Measurements from ENCODE around the gene TIMM23.
"Not testable (repeated sequence)": the region's sequence is repeated elsewhere in the genome, so short reads cannot be mapped to it uniquely, and the experiment has no call there.

Gene TIMM23

GRCh38 chr10:46040004-46040403, 67.7 kb downstream of the TIMM23 start:
- Mint-ChIP-seq H3K4me3 (no peak overlapping the region), H3K9me3 (no peaks in the 10 kb centered on the region), H3K27ac (no peak overlapping the region), H3K4me1 (ENCODE audit: low read depth) (no peaks in the 10 kb centered on the region), H3K36me3 (ENCODE audit: low read depth) (no peaks in the 10 kb centered on the region), H3K27me3 (ENCODE audit: low read depth) (peaks cover 16% of the 10 kb centered on the region)
- DNase-seq (ENCODE audit: low spot score) = no peak

GRCh38 chr10:46042527-46042926, 70.2 kb downstream of the TIMM23 start:
- Mint-ChIP-seq H3K9me3 (no peaks in the 10 kb centered on the region), H3K27me3 (ENCODE audit: low read depth) (peaks cover 19% of the 10 kb centered on the region), H3K36me3 (ENCODE audit: low read depth) (no peaks in the 10 kb centered on the region), H3K4me3 (no peak overlapping the region), H3K4me1 (ENCODE audit: low read depth) (no peaks in the 10 kb centered on the region), H3K27ac (no peak overlapping the region)
- DNase-seq (ENCODE audit: low spot score) = no peak

GRCh38 chr10:46046261-46046660, 74.0 kb downstream of the TIMM23 start, which contains the start of gene MSMB:
MSMB (minus strand) TSS chr10:46046269; CDS start chr10:46046237, 32 bp downstream.
- no peaks in the 10 kb centered on the region for H3K36me3 Mint-ChIP-seq (ENCODE audit: low read depth)

GRCh38 chr10:46048152-46048551, 75.9 kb downstream of the TIMM23 start:
- Mint-ChIP-seq H3K4me3 (no peak overlapping the region), H3K36me3 (ENCODE audit: low read depth) (no peaks in the 10 kb centered on the region), H3K27ac (no peak overlapping the region), H3K27me3 (ENCODE audit: low read depth) (peaks cover 12% of the 10 kb centered on the region), H3K9me3 (no peaks in the 10 kb centered on the region), H3K4me1 (ENCODE audit: low read depth) (peaks cover 3% of the 10 kb centered on the region)
- DNase-seq (ENCODE audit: low spot score) = no peak

More at GRCh38 chr10:46046261-46046660, 74.0 kb downstream of the TIMM23 start, which contains the start of gene MSMB:
- Mint-ChIP-seq H3K4me3 (no peak within 1 kb of the TSS), H3K9me3 (no peaks in the 10 kb centered on the region), H3K4me1 (ENCODE audit: low read depth) (peaks cover 2% of the 10 kb centered on the region), H3K27ac (no peak within 1 kb of the TSS), H3K27me3 (ENCODE audit: low read depth) (peaks cover 11% of the 10 kb centered on the region)
- no peak for DNase-seq (ENCODE audit: low spot score)

- H3K4me3 Mint-ChIP-seq; H3K27ac Mint-ChIP-seq; H3K9me3 Mint-ChIP-seq; H3K4me1 Mint-ChIP-seq (ENCODE audit: low read depth); H3K36me3 Mint-ChIP-seq (ENCODE audit: low read depth); DNase-seq (ENCODE audit: low spot score): not testable (repeated sequence)
- H3K27me3 Mint-ChIP-seq (ENCODE audit: low read depth) = peaks cover 16% of the 10 kb centered on the region
These were observed 77.2 kb downstream of the TIMM23 start for GRCh38 chr10:46049497-46049831.

- Mint-ChIP-seq H3K9me3 (no peaks in the 10 kb centered on the region), H3K4me1 (ENCODE audit: low read depth) (peaks cover 6% of the 10 kb centered on the region), H3K4me3 (no peak overlapping the region), H3K27ac (no peak overlapping the region), H3K36me3 (ENCODE audit: low read depth) (no peaks in the 10 kb centered on the region), H3K27me3 (ENCODE audit: low read depth) (peaks cover 16% of the 10 kb centered on the region)
- DNase-seq (ENCODE audit: low spot score) = no peak
These were observed 78.8 kb downstream of the TIMM23 start for GRCh38 chr10:46050941-46051623.

- H3K4me3 Mint-ChIP-seq = no peak overlapping the region
- H3K27me3 Mint-ChIP-seq (ENCODE audit: low read depth) = peaks cover 16% of the 10 kb centered on the region
- H3K36me3 Mint-ChIP-seq (ENCODE audit: low read depth) = no peaks in the 10 kb centered on the region
- H3K27ac Mint-ChIP-seq = no peak overlapping the region
- no peaks in the 10 kb centered on the region for H3K9me3 Mint-ChIP-seq
- DNase-seq (ENCODE audit: low spot score) = no peak
- peaks cover 6% of the 10 kb centered on the region for H3K4me1 Mint-ChIP-seq (ENCODE audit: low read depth)
These were observed 79.9 kb downstream of the TIMM23 start for GRCh38 chr10:46052057-46052790.

- Mint-ChIP-seq H3K27ac (no peak overlapping the region), H3K4me1 (ENCODE audit: low read depth) (peaks cover 6% of the 10 kb centered on the region), H3K9me3 (no peaks in the 10 kb centered on the region), H3K27me3 (ENCODE audit: low read depth) (peaks cover 17% of the 10 kb centered on the region), H3K36me3 (ENCODE audit: low read depth) (no peaks in the 10 kb centered on the region), H3K4me3 (no peak overlapping the region)
- no peak for DNase-seq (ENCODE audit: low spot score)
These were observed 80.6 kb downstream of the TIMM23 start for GRCh38 chr10:46052791-46053375.
